Muscle layer of duodenum (tissue), 2 donors: ENCODE measurements around the gene MAGI1.
"Not testable (repeated sequence)": the region's sequence is repeated elsewhere in the genome, so short reads cannot be mapped to it uniquely, and the experiment has no call there.

Source experiments
- H3K27ac ChIP-seq: one replicate; pipeline ENCODE4 v1.7.0; 2013; ENCODE audit warnings: mild to moderate bottlenecking, low read length
- H3K27me3 ChIP-seq: one replicate; pipeline ENCODE4 v1.7.0; 2013; ENCODE audit warnings: low read depth, mild to moderate bottlenecking, control low read depth, low read length
- H3K36me3 ChIP-seq, 2 donors: one replicate each; pipeline ENCODE4 v1.7.0; 2013; ENCODE audit warnings: low read length in 2 of 2, control low read depth in 1 of 2, mild to moderate bottlenecking in 1 of 2; ENCODE audit not compliant: insufficient read depth in 2 of 2, control insufficient read depth in 1 of 2
- H3K4me1 ChIP-seq, 2 donors: one replicate each; pipeline ENCODE4 v1.7.0; 2013; ENCODE audit warnings: low read length in 2 of 2, mild to moderate bottlenecking in 2 of 2, control low read depth in 1 of 2, moderate library complexity in 1 of 2; ENCODE audit not compliant: insufficient read depth in 2 of 2, control insufficient read depth in 1 of 2
- H3K4me3 ChIP-seq, 2 donors: one replicate each; pipeline ENCODE4 v1.7.0; 2013; ENCODE audit warnings: low read length in 2 of 2, low read depth in 1 of 2, mild to moderate bottlenecking in 1 of 2
- H3K9me3 ChIP-seq, 2 donors: one replicate each; pipeline ENCODE4 v1.7.0; 2013; ENCODE audit warnings: low read length in 2 of 2, control low read depth in 1 of 2, mild to moderate bottlenecking in 1 of 2; ENCODE audit not compliant: control insufficient read depth in 1 of 2
- donor health status: healthy.

Gene MAGI1

DNA sequence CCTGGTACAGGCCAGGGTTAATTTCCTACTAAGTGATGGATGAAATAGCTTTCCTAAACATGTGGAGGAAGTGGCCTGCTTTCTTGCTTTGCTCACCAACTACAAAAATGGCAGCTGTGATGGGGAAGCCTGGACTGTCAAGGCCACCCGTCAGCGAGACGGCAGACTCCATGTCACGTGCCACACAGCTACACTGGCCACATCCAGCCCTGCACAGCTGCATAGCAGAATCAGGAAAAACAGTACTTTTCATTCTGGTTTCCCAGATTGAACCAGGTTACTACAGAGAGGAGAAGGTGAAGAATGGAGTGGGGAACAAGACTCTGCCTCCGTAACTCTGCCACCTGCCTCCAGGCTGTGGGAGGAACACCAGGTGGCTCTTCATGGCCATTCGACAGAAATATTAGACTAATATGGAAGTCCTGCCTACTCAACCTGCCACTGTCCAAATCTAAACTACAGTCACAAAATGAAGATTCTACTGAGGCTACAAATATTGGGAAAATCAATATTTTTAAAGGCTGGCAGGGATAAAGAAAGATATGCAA, 174.3 kb downstream of the MAGI1 start:
- H3K9me3 ChIP-seq, result no peaks in the 10 kb centered on the region
- no peak overlapping the region for H3K27ac ChIP-seq
- no peak overlapping the region for H3K4me3 ChIP-seq
- no peaks in the 10 kb centered on the region for H3K27me3 ChIP-seq
- H3K36me3 ChIP-seq, result no peaks in the 10 kb centered on the region
- H3K4me1 ChIP-seq, result no peaks in the 10 kb centered on the region

- Histone ChIP-seq H3K4me3 (no peak overlapping the region), H3K27ac (no peak overlapping the region), H3K36me3 (no peaks in the 10 kb centered on the region), H3K27me3 (no peaks in the 10 kb centered on the region), H3K4me1 (no peaks in the 10 kb centered on the region), H3K9me3 (peaks cover 0 to 3% of the 10 kb centered on the region in 2 donors)
These were observed 177.0 kb downstream of the MAGI1 start for GRCh38 chr3:65861718-65862117.

DNA sequence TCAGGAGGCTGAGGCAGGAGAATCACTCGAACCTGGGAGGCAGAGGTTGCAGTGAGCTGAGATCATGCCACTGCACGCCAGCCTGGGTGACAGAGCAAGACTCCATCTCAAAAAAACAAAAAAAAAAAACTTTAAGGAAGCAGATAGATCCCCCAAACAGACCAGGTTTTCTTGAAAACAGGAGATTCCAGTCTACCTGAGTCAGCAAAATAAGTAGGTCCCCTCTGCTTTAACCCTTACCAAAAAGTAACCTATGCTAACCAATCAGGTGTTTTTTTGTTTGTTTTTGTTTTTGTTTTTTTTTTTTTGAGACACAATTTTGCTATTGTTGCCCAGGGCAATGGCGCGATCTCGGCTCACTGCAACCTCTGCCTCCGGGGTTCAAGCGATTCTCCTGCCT, 179.1 kb downstream of the MAGI1 start:
- not testable (repeated sequence) for H3K4me1 ChIP-seq, H3K27me3 ChIP-seq, H3K27ac ChIP-seq, H3K9me3 ChIP-seq, H3K36me3 ChIP-seq, H3K4me3 ChIP-seq

DNA sequence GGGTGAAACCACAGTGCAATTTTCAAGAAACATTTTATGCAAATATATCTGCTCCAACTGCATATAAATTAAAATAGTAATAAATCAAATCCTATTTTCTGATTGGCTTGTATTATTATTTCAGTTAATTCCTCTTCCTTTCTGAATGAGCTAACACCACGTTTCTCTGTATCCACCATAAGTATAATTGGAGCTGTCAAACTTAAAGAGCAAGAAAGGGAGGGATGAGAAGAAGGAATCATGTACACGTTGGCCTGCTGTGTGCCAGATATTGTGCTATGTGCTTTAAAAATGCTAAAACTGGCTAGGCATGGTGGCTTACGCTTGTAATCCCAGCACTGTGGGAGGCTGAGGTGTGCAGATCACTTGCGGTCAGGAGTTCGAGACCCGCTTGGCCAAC, 180.0 kb downstream of the MAGI1 start:
- Histone ChIP-seq H3K4me1 (no peaks in the 10 kb centered on the region), H3K9me3 (peaks cover 0 to 3% of the 10 kb centered on the region in 2 donors), H3K27ac (no peak overlapping the region), H3K27me3 (no peaks in the 10 kb centered on the region), H3K4me3 (no peak overlapping the region), H3K36me3 (no peaks in the 10 kb centered on the region)

- peaks cover 0 to 3% of the 10 kb centered on the region in 2 donors for H3K9me3 ChIP-seq
- no peak overlapping the region for H3K27ac ChIP-seq
- no peaks in the 10 kb centered on the region for H3K27me3 ChIP-seq
- no peaks in the 10 kb centered on the region for H3K4me1 ChIP-seq
- no peak overlapping the region for H3K4me3 ChIP-seq
- H3K36me3 ChIP-seq, result no peaks in the 10 kb centered on the region
These were observed 181.4 kb downstream of the MAGI1 start for GRCh38 chr3:65857327-65857726.

GRCh38 chr3:65856907-65857306, 181.8 kb downstream of the MAGI1 start:
- Histone ChIP-seq H3K27me3 (no peaks in the 10 kb centered on the region), H3K27ac (no peak overlapping the region), H3K4me1 (no peaks in the 10 kb centered on the region), H3K9me3 (peaks cover 0 to 3% of the 10 kb centered on the region in 2 donors), H3K36me3 (no peaks in the 10 kb centered on the region), H3K4me3 (no peak overlapping the region)

GRCh38 chr3:65855370-65856100, 183.2 kb downstream of the MAGI1 start:
- Histone ChIP-seq H3K4me3 (no peak overlapping the region), H3K4me1 (no peaks in the 10 kb centered on the region), H3K9me3 (peaks cover 0 to 3% of the 10 kb centered on the region in 2 donors), H3K27me3 (no peaks in the 10 kb centered on the region), H3K36me3 (no peaks in the 10 kb centered on the region), H3K27ac (no peak overlapping the region)

DNA sequence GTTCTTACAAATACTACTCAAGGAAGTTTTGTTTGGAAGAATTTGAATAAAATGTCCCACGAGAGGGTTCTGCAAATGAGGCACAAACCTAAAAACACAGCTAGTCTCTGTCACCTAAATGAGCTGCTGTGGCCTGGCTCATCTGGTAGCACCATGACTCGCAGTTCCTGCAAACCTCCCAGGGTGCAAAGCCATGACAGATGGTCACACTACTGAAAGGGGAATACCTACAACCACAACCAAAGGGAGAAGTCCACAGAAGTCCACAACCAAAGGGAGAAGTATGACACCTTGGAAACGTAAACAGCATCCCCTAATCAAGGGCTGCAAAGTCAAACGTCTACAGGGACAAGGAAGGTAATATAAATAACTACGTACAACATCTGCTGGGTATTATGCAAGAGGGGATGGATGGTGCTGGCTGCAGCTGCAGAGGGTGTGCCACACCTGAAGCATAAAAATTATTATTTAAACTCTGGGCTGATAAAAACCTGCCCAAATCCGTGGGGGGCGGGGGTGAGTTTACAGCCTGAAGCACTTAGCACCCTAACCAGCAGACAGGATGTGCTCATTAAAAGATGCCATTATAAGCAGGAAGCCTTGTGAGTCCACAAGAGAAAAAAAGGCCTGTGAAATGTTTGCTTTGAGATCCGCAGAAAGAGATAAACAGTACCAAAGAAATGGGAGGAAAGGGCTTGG, 184.0 kb downstream of the MAGI1 start:
- Histone ChIP-seq H3K27ac (no peak overlapping the region), H3K9me3 (peaks cover 0 to 3% of the 10 kb centered on the region in 2 donors), H3K4me3 (no peak overlapping the region), H3K27me3 (no peaks in the 10 kb centered on the region), H3K36me3 (no peaks in the 10 kb centered on the region), H3K4me1 (no peaks in the 10 kb centered on the region)

DNA sequence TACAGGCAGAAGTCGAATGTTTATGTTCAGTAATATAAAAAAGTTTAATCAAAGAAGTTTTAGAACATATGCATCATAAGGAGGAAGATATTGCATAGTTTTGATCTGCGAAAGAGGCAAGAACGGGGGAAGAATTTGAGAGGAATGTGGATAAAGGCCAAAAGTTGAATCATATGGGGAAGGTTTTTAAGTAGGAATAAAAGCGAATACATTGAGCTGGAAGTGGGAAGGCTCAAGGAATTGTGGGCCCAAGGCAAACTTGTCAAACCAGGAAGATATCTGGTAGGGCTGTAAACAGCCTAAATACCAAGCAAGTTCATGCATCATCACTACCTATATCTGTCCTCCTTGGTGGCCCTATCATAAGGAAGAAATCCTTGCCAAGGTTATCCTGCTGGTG, 186.9 kb downstream of the MAGI1 start:
- no peak overlapping the region for H3K27ac ChIP-seq
- H3K4me3 ChIP-seq, result no peak overlapping the region
- H3K9me3 ChIP-seq, result no peaks in the 10 kb centered on the region
- H3K4me1 ChIP-seq, result no peaks in the 10 kb centered on the region
- H3K27me3 ChIP-seq, result no peaks in the 10 kb centered on the region
- H3K36me3 ChIP-seq, result no peaks in the 10 kb centered on the region

GRCh38 chr3:65850261-65850660, 188.5 kb downstream of the MAGI1 start:
- Histone ChIP-seq H3K4me1 (no peaks in the 10 kb centered on the region), H3K4me3 (no peak overlapping the region), H3K36me3 (no peaks in the 10 kb centered on the region), H3K9me3 (no peaks in the 10 kb centered on the region), H3K27me3 (no peaks in the 10 kb centered on the region), H3K27ac (no peak overlapping the region)

DNA sequence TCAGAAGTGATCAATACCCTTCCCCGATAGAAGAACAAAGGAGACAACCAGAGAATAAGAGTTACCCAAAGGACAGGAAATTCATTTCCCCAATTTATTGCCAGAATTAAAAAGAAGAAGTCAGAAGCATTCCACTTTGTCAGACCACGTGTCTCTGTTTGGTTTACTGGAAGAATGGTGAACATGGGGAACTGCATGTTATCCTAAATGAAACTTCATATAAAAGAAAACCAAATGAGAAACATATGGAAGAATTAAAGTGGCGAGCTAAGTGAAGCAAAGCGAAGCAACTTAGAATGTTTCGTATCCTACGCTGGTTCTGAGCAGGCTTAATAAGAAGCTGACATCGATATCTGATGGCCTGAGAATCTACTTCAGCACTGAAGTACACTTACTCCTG, 190.7 kb downstream of the MAGI1 start:
- no peaks in the 10 kb centered on the region for H3K36me3 ChIP-seq
- H3K27me3 ChIP-seq, result no peaks in the 10 kb centered on the region
- no peak overlapping the region for H3K27ac ChIP-seq
- H3K4me1 ChIP-seq, result no peaks in the 10 kb centered on the region
- H3K9me3 ChIP-seq, result no peaks in the 10 kb centered on the region
- no peak overlapping the region for H3K4me3 ChIP-seq
